ENCODE results near the gene SKI.

DNA sequence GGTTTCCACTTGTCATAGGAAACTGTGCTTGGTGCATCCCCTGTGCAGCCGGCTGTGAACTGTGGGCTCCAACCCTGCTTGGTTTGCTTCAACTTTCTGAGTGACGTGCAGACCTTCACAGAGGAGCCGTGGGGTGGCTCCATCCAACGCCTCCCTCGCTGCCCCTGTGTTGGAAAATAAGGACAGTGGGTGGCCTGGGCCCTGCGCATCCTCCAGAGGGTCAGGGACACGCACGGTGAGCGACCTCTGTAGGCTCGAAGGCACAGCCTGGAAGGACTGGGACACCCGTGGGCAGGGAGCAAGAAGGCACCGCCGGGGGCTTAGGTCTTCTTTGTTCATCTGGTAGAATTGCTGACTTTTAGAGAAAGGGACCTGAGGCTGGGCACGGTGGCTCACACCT lies 27.1 kb upstream of the SKI start:
- TF ChIP-seq, protein P1, sequence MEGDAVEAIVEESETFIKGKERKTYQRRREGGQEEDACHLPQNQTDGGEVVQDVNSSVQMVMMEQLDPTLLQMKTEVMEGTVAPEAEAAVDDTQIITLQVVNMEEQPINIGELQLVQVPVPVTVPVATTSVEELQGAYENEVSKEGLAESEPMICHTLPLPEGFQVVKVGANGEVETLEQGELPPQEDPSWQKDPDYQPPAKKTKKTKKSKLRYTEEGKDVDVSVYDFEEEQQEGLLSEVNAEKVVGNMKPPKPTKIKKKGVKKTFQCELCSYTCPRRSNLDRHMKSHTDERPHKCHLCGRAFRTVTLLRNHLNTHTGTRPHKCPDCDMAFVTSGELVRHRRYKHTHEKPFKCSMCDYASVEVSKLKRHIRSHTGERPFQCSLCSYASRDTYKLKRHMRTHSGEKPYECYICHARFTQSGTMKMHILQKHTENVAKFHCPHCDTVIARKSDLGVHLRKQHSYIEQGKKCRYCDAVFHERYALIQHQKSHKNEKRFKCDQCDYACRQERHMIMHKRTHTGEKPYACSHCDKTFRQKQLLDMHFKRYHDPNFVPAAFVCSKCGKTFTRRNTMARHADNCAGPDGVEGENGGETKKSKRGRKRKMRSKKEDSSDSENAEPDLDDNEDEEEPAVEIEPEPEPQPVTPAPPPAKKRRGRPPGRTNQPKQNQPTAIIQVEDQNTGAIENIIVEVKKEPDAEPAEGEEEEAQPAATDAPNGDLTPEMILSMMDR (IDR thresholded peaks at IDR 0.05), result no peak
- no peak for TF ChIP-seq POLR2A (IDR thresholded peaks at IDR 0.05)

All from prostate gland (tissue), 2 donors.